ENCODE measurements around the gene OR7C1.
"Not testable (repeated sequence)": the region's sequence is repeated elsewhere in the genome, so short reads cannot be mapped to it uniquely, and the experiment has no call there.

The OR7C1 gene

GRCh38 chr19:14777645-14778044 is 57.3 kb downstream of the OR7C1 start:
- not testable (repeated sequence) for H4K20me1 ChIP-seq (ENCODE audit: control insufficient read depth, insufficient read depth, low read depth, low read length); H3K4me2 ChIP-seq (ENCODE audit: low read length); H3K36me3 ChIP-seq (ENCODE audit: control insufficient read depth, low read length); H3K79me2 ChIP-seq (ENCODE audit: control insufficient read depth, low read length); H3K9me2 ChIP-seq (replicated peaks; ENCODE audit: control insufficient read depth, low read length); H3K4me1 ChIP-seq (ENCODE audit: control insufficient read depth, low read length); H3K27ac ChIP-seq (ENCODE audit: low read depth, low read length); H3K4me3 ChIP-seq (ENCODE audit: low read length); H3K9me3 ChIP-seq (ENCODE audit: control insufficient read depth, insufficient read depth, low read length); H3F3A ChIP-seq (ENCODE audit: control insufficient read depth, insufficient read depth); H3K27me3 ChIP-seq (ENCODE audit: control insufficient read depth, low read length)

- H3K9me2 ChIP-seq (replicated peaks; ENCODE audit: control insufficient read depth, low read length) = no peaks in the 10 kb centered on the region
- H4K20me1 ChIP-seq (ENCODE audit: control insufficient read depth, insufficient read depth, low read depth, low read length) = no peaks in the 10 kb centered on the region
- no peaks in the 10 kb centered on the region for H3K79me2 ChIP-seq (ENCODE audit: control insufficient read depth, low read length)
- H3K4me1 ChIP-seq (ENCODE audit: control insufficient read depth, low read length) = peaks cover 3% of the 10 kb centered on the region; the same call in 1 of the 2 replicates
- H3K27me3 ChIP-seq (ENCODE audit: control insufficient read depth, low read length) = no peaks in the 10 kb centered on the region
- no peak overlapping the region for H3K4me3 ChIP-seq (ENCODE audit: low read length)
- no peak overlapping the region for H3K27ac ChIP-seq (ENCODE audit: low read depth, low read length)
- TF ChIP-seq EZH2phosphoT487 (IDR thresholded peaks at IDR 0.05; ENCODE audit: borderline replicate concordance, low read length) (no peak), CTCF (IDR thresholded peaks at IDR 0.05; ENCODE audit: low read depth, low read length, poor library complexity, severe bottlenecking) (no peak)
- no peaks in the 10 kb centered on the region for H3K9me3 ChIP-seq (ENCODE audit: control insufficient read depth, insufficient read depth, low read length)
- no peaks in the 10 kb centered on the region for H3F3A ChIP-seq (ENCODE audit: control insufficient read depth, insufficient read depth)
- H3K4me2 ChIP-seq (ENCODE audit: low read length) = no peak overlapping the region
- no peaks in the 10 kb centered on the region for H3K36me3 ChIP-seq (ENCODE audit: control insufficient read depth, low read length)
Observed at GRCh38 chr19:14775869-14776586, 59.0 kb downstream of the OR7C1 start.

DNA sequence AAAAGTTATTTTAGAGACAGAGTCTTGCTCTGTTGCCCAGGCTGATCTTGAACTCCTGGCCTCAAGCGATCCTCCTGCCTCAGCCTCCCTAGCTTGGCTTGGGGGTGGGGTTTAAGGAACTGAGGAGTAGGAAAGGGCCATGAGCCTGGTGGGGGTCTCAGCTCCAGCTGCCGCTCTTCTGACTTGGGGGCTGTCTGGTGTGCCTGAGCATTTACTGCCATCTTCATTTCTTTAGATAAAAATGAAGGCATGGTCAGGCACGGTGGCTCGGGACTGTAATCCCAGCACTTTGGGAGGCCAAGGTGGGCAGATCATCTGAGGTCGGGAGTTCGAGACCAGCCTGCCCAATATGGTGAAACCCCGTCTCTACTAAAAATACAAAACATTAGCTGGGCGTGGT is 59.7 kb downstream of the OR7C1 start:
- H3K27ac ChIP-seq (ENCODE audit: low read depth, low read length); H3K4me3 ChIP-seq (ENCODE audit: low read length); H3K79me2 ChIP-seq (ENCODE audit: control insufficient read depth, low read length); H3K9me2 ChIP-seq (replicated peaks; ENCODE audit: control insufficient read depth, low read length); H3K27me3 ChIP-seq (ENCODE audit: control insufficient read depth, low read length); H3F3A ChIP-seq (ENCODE audit: control insufficient read depth, insufficient read depth); H3K4me1 ChIP-seq (ENCODE audit: control insufficient read depth, low read length); H4K20me1 ChIP-seq (ENCODE audit: control insufficient read depth, insufficient read depth, low read depth, low read length); H3K9me3 ChIP-seq (ENCODE audit: control insufficient read depth, insufficient read depth, low read length); H3K4me2 ChIP-seq (ENCODE audit: low read length); H3K36me3 ChIP-seq (ENCODE audit: control insufficient read depth, low read length): not testable (repeated sequence)

DNA sequence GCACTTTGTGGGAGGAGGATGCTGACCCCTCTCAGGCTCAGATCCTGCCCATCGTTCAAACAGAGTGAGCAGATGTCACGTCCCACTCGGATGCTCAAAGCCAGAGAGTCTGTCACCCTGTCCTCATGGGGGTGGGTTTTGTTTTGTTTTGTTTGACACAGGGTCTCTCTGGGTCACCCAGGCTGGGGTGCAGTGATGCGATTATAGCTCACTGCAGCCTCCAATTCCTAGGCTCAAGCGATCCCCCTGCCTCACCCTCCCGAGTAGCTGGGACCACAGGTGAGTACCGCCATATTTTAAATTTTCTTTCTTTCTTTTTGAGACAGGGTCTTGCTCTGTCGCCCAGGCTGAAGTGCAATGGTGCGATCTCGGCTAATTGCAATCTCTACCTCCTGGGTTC is 60.6 kb downstream of the OR7C1 start:
- no peak overlapping the region for H3K4me3 ChIP-seq (ENCODE audit: low read length)
- no peak overlapping the region for H3K4me2 ChIP-seq (ENCODE audit: low read length)
- no peaks in the 10 kb centered on the region for H3K79me2 ChIP-seq (ENCODE audit: control insufficient read depth, low read length)
- no peaks in the 10 kb centered on the region for H3K9me3 ChIP-seq (ENCODE audit: control insufficient read depth, insufficient read depth, low read length)
- H4K20me1 ChIP-seq (ENCODE audit: control insufficient read depth, insufficient read depth, low read depth, low read length) = no peaks in the 10 kb centered on the region
- no peaks in the 10 kb centered on the region for H3K9me2 ChIP-seq (replicated peaks; ENCODE audit: control insufficient read depth, low read length)
- H3K36me3 ChIP-seq (ENCODE audit: control insufficient read depth, low read length) = no peaks in the 10 kb centered on the region
- no peaks in the 10 kb centered on the region for H3F3A ChIP-seq (ENCODE audit: control insufficient read depth, insufficient read depth)
- peaks cover 5% of the 10 kb centered on the region; the same call in 1 of the 2 replicates for H3K4me1 ChIP-seq (ENCODE audit: control insufficient read depth, low read length)
- TF ChIP-seq EZH2phosphoT487 (IDR thresholded peaks at IDR 0.05; ENCODE audit: borderline replicate concordance, low read length) (no peak), CTCF (IDR thresholded peaks at IDR 0.05; ENCODE audit: low read depth, low read length, poor library complexity, severe bottlenecking) (no peak)
- H3K27me3 ChIP-seq (ENCODE audit: control insufficient read depth, low read length) = no peaks in the 10 kb centered on the region
- no peak overlapping the region for H3K27ac ChIP-seq (ENCODE audit: low read depth, low read length)

DNA sequence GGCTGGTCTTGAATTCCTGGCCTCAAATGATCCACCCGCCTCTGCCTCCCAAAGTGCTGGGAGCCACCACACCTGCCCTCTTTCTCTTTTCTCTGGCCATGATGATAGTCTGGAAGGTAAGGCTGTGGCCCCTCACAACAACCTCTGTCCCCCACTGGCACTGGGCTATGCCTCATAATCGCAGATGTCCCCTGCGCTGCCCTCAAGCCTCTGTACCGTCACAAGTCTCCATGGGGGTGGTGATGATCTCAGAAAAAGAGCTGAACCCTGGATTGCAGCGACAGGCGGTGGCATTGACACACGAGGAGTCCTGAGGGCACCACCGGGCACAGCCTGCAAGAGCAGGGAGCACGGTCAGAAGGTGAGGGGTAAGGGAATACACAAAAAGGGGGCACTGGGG is 61.3 kb downstream of the OR7C1 start:
- not testable (repeated sequence) for H4K20me1 ChIP-seq (ENCODE audit: control insufficient read depth, insufficient read depth, low read depth, low read length); H3K27ac ChIP-seq (ENCODE audit: low read depth, low read length); H3K9me3 ChIP-seq (ENCODE audit: control insufficient read depth, insufficient read depth, low read length); H3K4me3 ChIP-seq (ENCODE audit: low read length); H3K36me3 ChIP-seq (ENCODE audit: control insufficient read depth, low read length); H3K4me1 ChIP-seq (ENCODE audit: control insufficient read depth, low read length); H3K4me2 ChIP-seq (ENCODE audit: low read length); H3K9me2 ChIP-seq (replicated peaks; ENCODE audit: control insufficient read depth, low read length); H3K79me2 ChIP-seq (ENCODE audit: control insufficient read depth, low read length); H3F3A ChIP-seq (ENCODE audit: control insufficient read depth, insufficient read depth); H3K27me3 ChIP-seq (ENCODE audit: control insufficient read depth, low read length)
